GDM1 (cell line): ENCODE measurements around the gene NPHP3.
A peak's percentile ranks its signal among the peaks of the same experiment; 100 is the strongest.
"Not testable (repeated sequence)": the region's sequence is repeated elsewhere in the genome, so short reads cannot be mapped to it uniquely, and the experiment has no call there.

ENCODE experiments used
- DNase-seq: peaks from one replicate; lab custom pipeline; 2025; lab: John Stamatoyannopoulos, UW

Gene NPHP3

GRCh38 chr3:132722165-132723023 is at the start of gene NPHP3:
Gene NPHP3, minus strand, starts transcription at chr3:132722409. Its CDS starts 54 bp downstream, at chr3:132722355.
- peak; percentile 88 for DNase-seq

- DNase-seq, result no peak
Measured at GRCh38 chr3:132758740-132759139, 36.5 kb upstream of the NPHP3 start.

DNA sequence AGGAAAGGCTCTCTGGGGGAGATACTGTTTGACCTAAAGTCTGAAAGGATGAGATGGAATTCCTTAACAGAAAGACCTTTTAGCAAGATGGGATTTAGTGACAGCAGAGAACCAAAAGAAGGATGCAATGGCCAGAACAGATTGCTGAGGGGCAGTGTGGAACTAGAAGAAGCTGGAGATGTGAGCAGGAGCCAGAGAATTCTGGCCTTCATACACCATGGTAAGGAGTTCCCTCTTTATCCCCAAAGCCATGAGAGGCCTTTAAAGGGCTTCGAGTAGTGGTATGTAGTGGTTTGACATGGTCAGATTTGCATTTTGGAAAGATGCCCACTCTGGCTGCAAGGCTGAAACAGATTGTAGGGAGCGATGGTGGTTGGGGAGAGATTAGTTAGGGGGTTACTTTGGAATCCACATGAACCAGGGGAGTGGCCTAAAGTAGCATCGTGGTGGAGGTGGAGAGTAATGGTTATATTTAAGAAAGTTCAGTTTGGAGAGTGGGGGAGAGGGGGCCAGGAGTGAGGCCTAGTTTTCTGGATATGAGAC is 34.0 kb upstream of the NPHP3 start:
- DNase-seq, result no peak

DNA sequence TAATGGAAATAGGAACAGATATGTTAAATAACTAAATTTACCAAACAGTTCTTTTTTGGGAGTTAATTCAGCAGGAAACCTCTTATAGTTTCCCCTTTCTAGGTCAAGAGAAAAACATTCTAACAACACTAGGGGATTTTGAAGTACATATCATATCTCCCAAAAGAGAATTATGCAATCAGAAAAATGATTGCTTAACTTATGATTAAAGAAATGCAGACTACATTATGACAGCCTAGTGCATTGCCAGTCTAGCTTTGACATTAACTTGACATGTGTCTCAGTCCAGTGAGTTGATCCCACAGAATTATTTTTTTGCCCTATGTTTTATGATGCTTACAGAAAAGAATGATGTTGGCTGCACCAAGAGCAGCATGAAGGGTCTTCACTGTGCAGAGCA is 31.7 kb upstream of the NPHP3 start:
- no peak for DNase-seq

- DNase-seq, result no peak
Measured at GRCh38 chr3:132749786-132750185, 27.6 kb upstream of the NPHP3 start.

GRCh38 chr3:132746720-132747119 is 24.5 kb upstream of the NPHP3 start:
- DNase-seq, result not testable (repeated sequence)

DNA sequence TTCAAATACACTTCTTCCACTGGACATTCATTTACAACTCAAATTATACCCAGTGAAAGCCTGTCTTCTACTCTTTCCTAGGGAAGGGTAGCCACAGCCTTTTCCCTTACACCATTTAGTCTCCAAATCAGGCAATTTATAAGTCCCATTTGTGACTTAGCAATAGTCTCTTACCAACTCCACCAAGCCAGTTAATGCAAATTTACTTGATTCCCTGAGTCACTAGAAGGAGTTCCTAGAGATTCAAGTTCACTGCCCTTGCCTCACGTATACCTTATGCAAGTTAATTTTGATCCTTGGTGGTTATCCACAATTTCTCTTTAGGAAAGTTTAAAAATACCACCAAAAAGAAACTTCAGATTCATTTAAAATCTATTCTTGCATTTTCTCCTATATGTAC is 16.1 kb upstream of the NPHP3 start:
- no peak for DNase-seq

DNA sequence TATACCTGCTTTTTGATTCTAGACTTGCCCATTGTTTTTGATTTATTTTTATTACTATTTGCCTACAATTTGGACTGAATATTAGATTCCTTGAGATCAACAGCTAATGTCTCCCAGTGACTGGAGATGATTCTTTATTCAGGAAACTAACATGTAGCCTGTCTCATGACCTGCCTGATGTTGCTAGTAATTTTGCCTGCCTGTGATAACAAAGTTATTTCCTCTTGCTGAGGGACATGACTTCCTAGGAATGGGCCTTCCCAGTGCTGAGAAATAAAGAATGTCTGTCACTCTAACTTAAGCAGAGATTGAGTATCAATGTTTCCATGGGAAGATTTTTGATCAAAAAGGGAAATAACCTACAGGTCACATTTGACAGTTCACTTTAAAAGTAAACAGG is 13.4 kb upstream of the NPHP3 start:
- no peak for DNase-seq

GRCh38 chr3:132730891-132731580 is 8.8 kb upstream of the NPHP3 start:
- DNase-seq, result peak; percentile 38

DNA sequence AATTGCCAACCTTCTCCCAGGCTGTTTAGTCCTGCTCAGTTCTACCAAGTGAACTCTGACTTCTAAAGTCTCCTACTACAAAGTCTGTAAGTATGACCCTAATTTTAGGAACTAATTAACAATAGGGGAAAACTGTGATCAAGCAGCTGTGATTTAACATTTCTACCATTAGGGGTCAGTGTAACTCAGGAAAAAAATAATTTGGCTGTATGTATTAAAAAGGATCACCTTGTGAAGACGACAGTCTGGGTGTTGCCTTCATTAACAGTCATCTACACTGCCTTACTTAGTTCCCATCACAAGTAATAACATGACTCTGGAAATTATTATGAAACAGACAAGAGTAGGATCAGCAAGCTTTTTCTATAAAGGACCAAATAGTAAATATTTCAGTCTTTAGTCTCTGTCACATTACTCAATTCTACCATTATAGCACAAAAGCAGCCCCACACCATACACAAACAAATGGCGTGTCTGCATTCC is 4.2 kb upstream of the NPHP3 start:
- DNase-seq, result no peak

- no peak for DNase-seq
Measured at GRCh38 chr3:132723024-132723950, 1.1 kb upstream of the NPHP3 start.

DNA sequence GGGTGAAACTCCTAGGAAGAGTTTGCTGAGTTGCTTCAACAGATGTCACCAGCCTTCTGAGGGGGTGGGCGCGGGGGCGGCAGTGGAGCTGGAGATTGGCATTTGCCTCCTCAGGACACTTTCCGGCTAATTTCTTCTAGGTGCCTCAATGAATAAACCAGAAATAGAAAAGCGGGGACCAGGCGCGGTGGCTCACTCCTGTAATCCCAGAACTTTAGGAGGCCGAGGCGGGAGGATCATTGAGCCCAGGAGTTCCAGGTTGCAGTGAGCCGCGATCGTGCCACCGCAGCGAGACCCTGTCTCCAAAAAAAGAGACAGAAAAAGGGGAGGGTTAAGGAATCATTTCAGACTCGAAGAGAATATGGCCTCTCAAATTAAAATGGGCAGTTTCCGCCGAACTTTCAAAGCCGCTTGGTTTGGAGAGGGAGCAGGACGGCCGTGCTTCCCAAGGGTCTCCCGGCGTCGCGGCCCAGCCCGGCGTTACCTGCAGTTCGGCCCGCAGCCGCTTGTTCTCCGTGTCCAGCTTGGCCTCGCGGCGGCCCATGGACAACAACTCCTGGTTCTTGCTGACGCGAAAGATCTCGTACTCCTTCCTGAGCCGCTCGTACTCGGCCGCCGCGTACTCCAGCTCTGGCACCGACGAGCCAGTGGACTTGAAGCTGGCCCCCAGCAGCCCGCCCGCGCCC is 587 bp downstream of the NPHP3 start:
- no peak for DNase-seq

DNA sequence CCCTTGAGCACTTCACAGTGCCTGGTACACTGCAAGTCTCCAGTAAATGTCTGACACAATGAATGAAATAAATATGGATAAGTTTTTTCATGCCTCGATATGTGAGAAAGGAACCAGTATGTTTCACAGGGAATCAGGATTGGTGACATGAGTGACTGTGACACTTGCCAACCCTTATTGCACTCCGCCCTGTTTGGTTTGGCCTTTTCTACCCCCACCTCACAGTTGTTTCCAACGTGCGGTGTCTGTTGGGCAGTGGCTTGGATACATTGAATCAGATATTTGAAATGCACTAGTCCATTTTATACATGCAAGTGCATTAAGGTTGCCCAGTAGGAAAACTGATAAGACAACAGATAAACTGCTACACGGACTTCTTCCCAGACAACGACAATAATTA is 2.0 kb downstream of the NPHP3 start:
- no peak for DNase-seq

DNA sequence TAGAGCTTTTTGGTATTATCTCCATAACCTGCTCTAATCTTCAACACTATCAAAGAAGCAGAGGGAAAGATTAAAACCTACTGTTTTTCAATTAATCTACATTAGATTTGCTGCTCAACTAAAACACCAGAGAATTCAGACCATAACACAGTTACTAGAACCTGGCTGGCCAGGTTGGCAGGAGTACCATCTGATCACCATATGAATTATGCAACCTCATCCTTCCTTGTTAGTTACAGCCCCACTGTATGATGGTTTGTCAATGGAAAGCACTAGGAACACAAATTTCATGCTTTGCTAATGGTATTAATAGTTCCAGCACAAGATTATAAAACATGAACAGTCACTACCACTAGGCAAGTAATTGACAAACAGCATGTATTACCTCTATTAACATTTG is 5.8 kb downstream of the NPHP3 start:
- DNase-seq, result no peak

DNA sequence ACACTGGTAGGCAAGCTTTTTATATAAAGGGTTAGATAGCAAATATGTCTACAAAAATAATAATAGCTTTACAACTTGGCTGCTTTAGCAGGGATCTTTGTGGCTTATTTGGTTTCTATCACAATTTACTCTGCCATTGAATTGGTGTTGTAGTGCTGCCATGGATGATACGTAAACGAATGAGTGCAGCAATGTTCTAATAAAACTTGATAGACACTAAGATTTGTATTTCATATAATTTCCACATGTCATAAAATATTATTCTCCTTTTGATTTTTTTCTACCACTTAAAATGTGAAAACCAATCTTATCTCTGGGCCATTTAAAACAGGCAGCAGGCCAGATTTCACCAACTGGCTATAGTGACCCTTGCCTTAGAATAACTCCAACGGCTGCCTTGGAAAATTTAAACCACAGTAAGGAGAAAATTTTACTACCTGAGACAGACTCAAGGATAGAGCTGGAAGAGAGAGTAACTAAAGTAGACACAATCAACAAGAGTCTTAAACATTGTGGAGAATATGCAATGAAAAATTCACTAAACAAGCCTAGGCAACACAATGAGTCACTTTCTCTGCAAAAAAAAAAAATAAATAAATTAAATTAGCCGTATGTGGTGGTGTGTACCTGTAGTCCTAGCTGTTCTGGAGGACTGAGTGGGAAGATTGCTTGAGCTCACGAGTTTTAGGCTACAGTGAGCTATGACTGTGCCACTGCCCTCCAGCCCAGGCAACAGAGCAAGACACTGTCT is 8.1 kb downstream of the NPHP3 start:
- no peak for DNase-seq

GRCh38 chr3:132710311-132710710 is 11.9 kb downstream of the NPHP3 start:
- no peak for DNase-seq

- no peak for DNase-seq
Measured at GRCh38 chr3:132709761-132710160, 12.4 kb downstream of the NPHP3 start.

DNA sequence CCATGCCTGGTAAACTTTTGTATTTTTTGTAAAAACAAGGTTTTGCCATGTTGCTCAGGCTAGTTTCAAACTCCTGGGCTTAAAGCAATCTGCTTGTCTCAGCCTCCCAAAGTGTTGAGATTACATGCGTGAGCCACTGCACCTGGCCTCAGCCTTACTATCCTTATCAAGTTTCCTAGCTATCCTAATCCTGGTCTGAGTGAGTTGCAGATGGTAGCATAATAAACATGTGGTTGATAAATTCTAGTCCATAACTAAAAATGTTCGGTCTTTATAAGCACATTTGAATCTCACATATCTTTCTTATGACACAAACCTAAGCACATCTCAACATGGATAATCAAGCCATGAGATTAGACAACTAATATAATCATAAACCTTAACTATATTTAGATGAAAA is 18.5 kb downstream of the NPHP3 start:
- DNase-seq, result no peak

DNA sequence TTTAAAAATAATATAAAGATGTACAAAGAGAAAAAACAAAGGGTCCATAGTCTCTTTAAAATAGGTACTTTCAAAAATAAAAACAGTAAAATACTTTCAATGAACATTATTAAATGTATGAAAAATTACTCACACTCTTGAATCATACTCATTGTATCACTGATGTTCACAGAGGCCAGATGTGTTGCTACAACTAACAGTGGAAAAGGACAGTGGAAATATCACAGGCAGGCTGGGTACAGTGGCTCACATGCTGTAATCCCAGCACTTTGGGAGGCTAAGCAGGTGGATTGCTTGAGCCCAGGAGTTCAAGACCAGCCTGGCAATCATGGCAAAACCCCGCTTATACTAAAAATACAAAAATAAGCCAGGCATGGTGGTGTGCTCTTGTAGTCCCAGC is 26.8 kb downstream of the NPHP3 start:
- no peak for DNase-seq

- no peak for DNase-seq
Measured at GRCh38 chr3:132694991-132695390, 27.2 kb downstream of the NPHP3 start.

DNA sequence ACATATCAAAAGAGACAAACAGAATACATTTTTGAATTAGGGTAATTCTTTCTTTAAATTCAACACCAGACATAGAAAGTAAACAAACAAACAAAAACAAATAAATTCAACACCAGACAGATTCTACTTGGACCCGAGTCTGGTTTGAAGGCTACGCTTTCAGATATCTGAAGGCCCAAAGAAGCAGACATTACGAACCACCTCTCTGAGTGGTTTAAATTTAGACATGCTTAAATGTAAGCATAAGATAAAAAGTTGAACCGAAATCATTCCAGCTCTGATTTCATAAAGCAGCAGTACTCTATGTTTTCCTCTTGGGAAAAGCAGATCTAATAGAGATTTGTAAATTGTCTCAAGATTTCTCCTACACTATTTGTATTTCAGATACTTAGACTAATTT is 32.2 kb downstream of the NPHP3 start:
- no peak for DNase-seq
